BE2C (cell line): ENCODE results near the gene VPS41.
A peak's percentile ranks its signal among the peaks of the same experiment; 100 is the strongest.

Experiments
- DNase-seq: peaks from one replicate; pipeline ENCODE4 v3.0.0-alpha.2; 2020
- H3K27me3 ChIP-seq: fragments of 250-450 bp; sonication (Bioruptor Pico); 2 replicates; pipeline ENCODE4 v1.5.1; 2020; ENCODE audit warnings: mild to moderate bottlenecking
- H3K36me3 ChIP-seq: fragments of 250-450 bp; sonication (Bioruptor Pico); 2 replicates; pipeline ENCODE4 v1.5.1; 2020; ENCODE audit warnings: mild to moderate bottlenecking
- H3K4me1 ChIP-seq: fragments of 250-450 bp; sonication (Bioruptor Pico); 2 replicates; pipeline ENCODE4 v1.5.1; 2020
- H3K4me3 ChIP-seq: 2 replicates; pipeline ENCODE4 v1.5.1; 2011; ENCODE audit warnings: low read depth, low read length
- H3K9me3 ChIP-seq: fragments of 250-450 bp; sonication (Bioruptor Pico); 2 replicates; pipeline ENCODE4 v1.5.1; 2020
- TF ChIP-seq, protein P1 (sequence below): IDR thresholded peaks from 2 replicates; pipeline ENCODE4 v1.5.1; 2012; ENCODE audit warnings: mild to moderate bottlenecking, low read depth, low read length

Gene VPS41

DNA sequence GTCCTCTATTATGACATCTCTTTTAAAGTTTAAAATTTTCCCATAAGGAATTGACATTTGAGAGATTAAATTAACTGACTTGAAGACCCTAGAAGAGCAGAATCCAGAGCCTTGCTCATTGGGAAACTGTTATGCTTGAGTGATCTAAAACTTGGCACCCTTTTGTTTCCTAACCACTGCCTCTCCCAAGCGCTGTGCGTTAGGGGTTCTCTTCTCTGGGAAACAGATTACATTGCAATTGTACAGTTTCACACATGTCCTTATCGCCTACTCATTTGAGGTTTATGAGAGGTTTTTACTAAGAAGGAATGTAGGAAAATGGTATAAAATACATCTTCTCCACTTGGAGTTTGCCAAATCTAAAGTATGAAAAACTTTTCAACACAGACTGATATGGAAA is 151.1 kb downstream of the VPS41 start:
- H3K27me3 ChIP-seq, result no peaks in the 10 kb centered on the region
- H3K9me3 ChIP-seq, result no peaks in the 10 kb centered on the region
- no peaks in the 10 kb centered on the region; the same call in 1 of the 2 replicates for H3K36me3 ChIP-seq
- H3K4me3 ChIP-seq, result no peak overlapping the region
- DNase-seq, result no peak
- TF ChIP-seq, protein P1, sequence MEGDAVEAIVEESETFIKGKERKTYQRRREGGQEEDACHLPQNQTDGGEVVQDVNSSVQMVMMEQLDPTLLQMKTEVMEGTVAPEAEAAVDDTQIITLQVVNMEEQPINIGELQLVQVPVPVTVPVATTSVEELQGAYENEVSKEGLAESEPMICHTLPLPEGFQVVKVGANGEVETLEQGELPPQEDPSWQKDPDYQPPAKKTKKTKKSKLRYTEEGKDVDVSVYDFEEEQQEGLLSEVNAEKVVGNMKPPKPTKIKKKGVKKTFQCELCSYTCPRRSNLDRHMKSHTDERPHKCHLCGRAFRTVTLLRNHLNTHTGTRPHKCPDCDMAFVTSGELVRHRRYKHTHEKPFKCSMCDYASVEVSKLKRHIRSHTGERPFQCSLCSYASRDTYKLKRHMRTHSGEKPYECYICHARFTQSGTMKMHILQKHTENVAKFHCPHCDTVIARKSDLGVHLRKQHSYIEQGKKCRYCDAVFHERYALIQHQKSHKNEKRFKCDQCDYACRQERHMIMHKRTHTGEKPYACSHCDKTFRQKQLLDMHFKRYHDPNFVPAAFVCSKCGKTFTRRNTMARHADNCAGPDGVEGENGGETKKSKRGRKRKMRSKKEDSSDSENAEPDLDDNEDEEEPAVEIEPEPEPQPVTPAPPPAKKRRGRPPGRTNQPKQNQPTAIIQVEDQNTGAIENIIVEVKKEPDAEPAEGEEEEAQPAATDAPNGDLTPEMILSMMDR, result no peak
- H3K4me1 ChIP-seq, result no peaks in the 10 kb centered on the region

DNA sequence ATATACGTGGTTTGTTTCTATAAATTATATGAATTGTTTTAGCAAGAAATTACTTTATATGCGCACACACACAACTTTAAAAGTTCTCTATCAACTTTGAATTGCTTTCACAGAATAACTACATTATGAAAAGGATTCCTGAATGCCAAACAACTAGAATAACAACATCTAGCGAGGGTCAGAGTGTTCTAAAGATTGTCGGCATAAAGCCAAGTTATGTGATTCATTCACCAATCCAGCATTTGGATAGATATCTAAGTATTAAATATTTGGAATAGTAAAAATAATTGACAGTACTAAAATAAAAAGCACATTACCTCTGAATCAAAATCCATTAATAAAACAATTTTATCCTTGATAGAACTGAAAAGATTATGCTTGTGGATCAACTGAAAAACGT is 152.5 kb downstream of the VPS41 start:
- DNase-seq, result no peak
- H3K9me3 ChIP-seq, result no peaks in the 10 kb centered on the region
- H3K4me1 ChIP-seq, result no peaks in the 10 kb centered on the region
- H3K36me3 ChIP-seq, result no peaks in the 10 kb centered on the region; the same call in 1 of the 2 replicates
- TF ChIP-seq, protein P1, result no peak
- no peaks in the 10 kb centered on the region; the same call in 1 of the 2 replicates for H3K27me3 ChIP-seq
- no peak overlapping the region for H3K4me3 ChIP-seq

DNA sequence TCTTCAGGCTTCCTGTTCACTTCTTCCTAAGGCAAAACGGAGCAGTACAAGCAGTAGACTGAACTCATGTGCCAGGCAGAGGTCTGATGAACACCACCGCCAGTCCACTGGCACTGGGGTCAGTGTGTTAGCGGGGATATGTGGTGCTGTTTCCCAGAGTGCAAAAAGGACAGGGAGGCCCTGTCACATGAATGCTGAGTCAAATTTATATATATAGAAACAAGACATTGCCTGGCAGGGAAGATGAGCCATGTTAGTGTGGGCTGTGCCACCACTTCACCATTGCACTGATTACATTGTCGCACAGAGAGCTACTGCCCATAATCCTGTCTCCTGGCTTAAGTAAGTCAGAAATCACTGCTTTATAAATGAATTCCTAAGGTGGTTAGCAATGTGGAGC is 155.6 kb downstream of the VPS41 start:
- no peaks in the 10 kb centered on the region; the same call in 1 of the 2 replicates for H3K36me3 ChIP-seq
- TF ChIP-seq, protein P1, result no peak
- DNase-seq, result no peak
- no peaks in the 10 kb centered on the region for H3K9me3 ChIP-seq
- no peaks in the 10 kb centered on the region for H3K4me1 ChIP-seq
- no peak overlapping the region for H3K4me3 ChIP-seq
- H3K27me3 ChIP-seq, result no peaks in the 10 kb centered on the region; the same call in 1 of the 2 replicates

- no peaks in the 10 kb centered on the region; the same call in 1 of the 2 replicates for H3K36me3 ChIP-seq
- TF ChIP-seq, protein P1, result no peak
- H3K9me3 ChIP-seq, result no peaks in the 10 kb centered on the region
- H3K27me3 ChIP-seq, result no peaks in the 10 kb centered on the region; the same call in 1 of the 2 replicates
- H3K4me3 ChIP-seq, result no peak overlapping the region
- DNase-seq, result no peak
- no peaks in the 10 kb centered on the region for H3K4me1 ChIP-seq
Observed at GRCh38 chr7:38751416-38751815, 157.6 kb downstream of the VPS41 start.

DNA sequence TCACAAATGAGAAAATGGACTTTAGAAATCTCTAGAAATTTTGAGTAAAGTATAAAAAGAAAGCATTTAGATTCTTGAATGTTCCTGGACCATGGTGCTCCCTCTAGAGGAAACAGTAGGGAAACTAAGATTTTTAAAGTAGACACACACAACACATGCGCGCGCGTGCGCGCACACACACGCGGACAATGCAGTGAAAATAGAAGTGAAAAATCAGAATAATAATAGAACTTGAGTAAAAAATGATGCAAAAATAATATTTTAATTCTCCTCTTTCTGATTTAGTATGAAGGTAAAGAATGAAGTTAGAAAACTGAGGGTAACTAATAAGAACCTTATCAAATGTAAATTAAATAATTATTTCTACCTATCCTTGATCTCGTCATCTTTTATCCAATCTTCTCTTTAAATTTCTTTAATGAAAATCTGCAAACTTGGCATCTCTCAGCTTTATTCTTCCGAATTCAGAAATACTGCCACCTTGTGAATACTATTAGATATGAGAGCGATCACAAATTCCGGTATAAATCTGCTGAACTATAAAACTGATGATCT is 160.9 kb downstream of the VPS41 start:
- Histone ChIP-seq H3K4me3 (peak overlapping the region; percentile 34), H3K9me3 (no peaks in the 10 kb centered on the region), H3K36me3 (no peaks in the 10 kb centered on the region; the same call in 1 of the 2 replicates), H3K27me3 (no peaks in the 10 kb centered on the region; the same call in 1 of the 2 replicates), H3K4me1 (no peaks in the 10 kb centered on the region)
- TF ChIP-seq, protein P1, result peak; percentile 57
- peak; percentile 23 for DNase-seq

- no peaks in the 10 kb centered on the region for H3K4me1 ChIP-seq
- no peaks in the 10 kb centered on the region for H3K27me3 ChIP-seq
- no peak overlapping the region for H3K4me3 ChIP-seq
- TF ChIP-seq, protein P1, result no peak
- H3K9me3 ChIP-seq, result no peaks in the 10 kb centered on the region
- no peaks in the 10 kb centered on the region for H3K36me3 ChIP-seq
- DNase-seq, result no peak
Observed at GRCh38 chr7:38746438-38746837, 162.6 kb downstream of the VPS41 start.
